NOMO-1 treated with dmso at 0.1 percent for 144 hours (cell line): ENCODE results near the gene ASCC3.
"Not testable (repeated sequence)": the region's sequence is repeated elsewhere in the genome, so short reads cannot be mapped to it uniquely, and the experiment has no call there.

Experiments
- DNase-seq: peaks from one replicate; lab custom pipeline; 2025; ENCODE audit not compliant: unreplicated experiment; lab: John Stamatoyannopoulos, UW

ASCC3 gene

DNA sequence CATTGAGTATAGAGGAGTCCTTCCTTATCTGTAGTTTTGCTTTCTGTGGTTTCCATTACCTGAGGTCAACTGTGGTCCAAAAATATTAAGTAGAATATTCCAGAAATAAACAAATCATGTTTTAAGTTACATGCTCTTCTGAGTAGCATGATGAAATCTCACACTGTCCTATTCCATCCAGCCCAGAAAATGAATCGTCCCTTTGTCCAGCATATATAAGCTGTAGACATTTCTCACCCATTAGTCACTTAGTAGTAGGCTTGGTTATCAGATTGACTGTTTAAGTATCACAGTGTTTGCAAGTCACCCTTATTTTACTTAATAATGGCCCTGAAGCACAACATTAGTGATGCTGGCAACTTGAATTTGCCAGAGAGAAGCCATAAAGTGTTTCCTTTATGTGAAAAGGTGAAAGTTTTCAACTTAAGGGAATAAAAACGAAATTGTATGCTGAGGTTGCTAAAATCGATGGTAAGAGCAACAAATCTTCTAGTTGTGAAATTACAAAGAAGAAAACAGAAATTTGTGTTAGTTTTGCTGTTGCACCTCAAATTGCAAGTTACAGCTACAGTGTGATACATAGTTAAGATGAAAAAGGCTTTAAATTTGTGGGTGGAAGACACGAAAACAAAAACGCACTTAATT is 217.8 kb downstream of the ASCC3 start:
- DNase-seq = no peak

DNA sequence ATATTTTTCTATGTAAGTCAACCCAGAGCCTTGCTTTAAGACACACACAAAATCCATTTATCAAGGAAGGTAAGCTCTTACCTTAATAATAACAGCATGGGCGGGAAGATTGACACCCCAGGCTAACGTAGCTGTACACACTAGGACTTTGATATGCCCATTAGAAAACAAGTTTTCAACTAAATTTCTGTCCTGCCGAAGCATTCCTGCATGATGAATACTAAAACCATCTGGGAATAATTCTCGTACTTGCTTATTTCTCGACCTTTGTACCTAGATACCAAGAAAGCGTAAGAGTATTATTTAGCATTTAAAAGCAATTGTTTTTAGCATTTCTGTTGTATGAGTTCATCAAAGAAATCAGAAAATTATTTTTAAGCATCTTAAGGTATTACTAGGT is 218.9 kb downstream of the ASCC3 start:
- DNase-seq = no peak

DNA sequence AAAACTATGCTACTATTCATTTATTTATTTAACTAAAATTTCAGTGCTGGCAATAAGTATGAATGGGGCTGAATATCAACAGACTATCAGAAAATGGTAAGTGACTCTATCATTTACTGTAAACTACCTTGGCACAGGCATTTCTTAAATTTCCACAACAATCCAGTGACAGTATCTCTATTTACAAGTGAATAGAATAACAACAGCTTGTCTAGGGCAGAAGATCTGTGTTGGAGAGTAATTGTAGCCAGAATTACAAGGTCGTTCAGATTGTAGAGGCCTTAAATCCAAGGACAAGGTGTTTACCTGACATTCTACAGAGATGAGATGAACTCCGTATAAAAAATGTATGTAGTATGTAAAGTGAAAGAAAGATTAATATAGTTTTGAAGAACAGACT is 222.6 kb downstream of the ASCC3 start:
- DNase-seq = no peak

DNA sequence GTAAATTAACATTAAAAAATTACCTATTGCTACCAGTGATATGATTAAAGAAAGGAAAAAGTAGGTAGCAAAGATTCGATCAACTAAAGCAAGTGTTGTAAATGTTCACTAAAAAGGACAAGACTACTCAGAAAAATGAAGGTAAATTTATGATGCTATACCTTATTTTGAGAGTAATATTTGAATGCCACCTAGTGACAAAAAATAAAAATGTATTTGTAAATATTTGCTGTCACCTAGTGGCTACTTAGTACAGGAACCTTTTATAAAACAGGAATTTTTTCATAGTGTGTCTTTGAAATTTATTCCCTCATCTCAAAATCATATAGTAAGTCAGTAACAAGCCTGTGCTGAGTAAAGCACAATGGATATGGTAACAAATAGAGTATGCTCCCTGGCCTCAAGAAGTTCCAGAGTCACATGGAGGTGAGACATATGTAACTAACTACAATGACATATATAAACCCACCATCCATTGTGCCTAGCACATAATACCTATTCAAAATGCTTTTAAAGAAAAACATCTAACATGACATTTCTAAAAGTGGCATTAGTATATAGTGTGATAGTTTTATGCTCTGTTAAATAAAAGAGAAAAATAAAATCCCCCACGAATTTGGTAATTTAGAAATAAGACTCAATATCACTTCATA is 223.3 kb downstream of the ASCC3 start:
- DNase-seq = no peak

DNA sequence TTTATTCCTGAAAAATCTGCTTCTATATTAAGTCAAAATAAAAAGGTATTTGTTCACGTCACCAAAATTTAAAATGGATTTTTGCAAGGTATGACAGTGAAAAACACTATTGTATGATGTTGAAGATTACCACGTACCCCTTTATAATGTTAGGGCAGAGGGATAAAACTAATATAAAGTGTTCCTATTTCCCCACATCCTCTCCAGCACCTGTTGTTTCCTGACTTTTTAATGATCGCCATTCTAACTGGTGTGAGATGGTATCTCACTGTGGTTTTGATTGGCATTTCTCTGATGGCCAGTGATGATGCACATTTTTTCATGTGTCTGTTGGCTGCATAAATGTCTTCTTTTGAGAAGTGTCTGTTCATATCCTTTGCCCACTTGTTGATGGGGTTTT is 240.0 kb downstream of the ASCC3 start:
- DNase-seq = not testable (repeated sequence)

DNA sequence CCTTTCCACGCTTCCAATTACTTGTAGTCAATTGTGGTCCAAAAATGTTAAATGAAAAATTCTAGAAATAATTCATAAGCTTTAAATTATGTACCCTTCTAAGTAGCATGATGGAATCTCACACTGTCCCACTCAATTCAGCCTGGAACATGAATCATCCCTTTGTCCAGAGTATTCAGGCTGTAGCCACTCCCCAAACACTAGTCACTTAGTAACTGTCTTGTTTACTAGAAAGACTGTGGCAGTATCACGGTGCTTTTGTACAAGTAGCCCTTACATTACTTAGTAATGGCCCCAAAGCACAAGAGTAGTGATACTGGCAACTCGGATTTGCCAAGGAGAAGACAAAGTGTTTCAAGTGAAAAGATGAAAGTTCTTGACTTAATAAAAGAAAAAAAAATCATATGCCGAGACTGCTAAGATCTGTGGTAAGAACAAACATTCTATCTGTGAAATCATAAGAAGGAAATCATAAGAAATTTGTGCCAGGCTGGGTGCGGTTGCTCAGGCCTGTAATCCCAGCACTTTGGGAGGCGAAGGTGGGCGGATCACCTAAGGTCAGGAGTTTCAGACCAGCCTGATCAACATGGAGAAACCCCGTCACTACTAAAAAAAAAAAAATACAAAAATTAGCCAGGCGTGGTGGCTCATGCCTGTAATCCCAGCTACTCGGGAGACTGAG is 247.9 kb downstream of the ASCC3 start:
- DNase-seq = no peak

DNA sequence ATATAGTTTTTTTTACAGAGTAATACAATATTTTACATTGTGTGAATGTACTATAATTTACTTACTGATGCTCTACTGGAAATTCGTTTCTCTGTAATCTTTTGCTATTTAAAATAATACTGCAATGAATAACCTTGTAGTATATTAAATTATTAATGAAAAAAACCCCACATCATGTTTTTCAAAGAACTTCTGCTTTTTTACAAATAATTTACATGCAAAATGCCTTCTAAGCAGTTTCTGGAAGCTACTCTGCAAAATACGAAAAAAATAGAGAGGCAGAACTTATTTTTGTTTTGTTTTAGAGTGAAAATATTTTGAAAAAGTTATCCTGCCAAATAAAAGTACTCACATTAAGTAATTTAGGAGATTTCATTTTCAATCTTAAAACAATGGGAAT is 250.6 kb downstream of the ASCC3 start:
- DNase-seq = no peak

DNA sequence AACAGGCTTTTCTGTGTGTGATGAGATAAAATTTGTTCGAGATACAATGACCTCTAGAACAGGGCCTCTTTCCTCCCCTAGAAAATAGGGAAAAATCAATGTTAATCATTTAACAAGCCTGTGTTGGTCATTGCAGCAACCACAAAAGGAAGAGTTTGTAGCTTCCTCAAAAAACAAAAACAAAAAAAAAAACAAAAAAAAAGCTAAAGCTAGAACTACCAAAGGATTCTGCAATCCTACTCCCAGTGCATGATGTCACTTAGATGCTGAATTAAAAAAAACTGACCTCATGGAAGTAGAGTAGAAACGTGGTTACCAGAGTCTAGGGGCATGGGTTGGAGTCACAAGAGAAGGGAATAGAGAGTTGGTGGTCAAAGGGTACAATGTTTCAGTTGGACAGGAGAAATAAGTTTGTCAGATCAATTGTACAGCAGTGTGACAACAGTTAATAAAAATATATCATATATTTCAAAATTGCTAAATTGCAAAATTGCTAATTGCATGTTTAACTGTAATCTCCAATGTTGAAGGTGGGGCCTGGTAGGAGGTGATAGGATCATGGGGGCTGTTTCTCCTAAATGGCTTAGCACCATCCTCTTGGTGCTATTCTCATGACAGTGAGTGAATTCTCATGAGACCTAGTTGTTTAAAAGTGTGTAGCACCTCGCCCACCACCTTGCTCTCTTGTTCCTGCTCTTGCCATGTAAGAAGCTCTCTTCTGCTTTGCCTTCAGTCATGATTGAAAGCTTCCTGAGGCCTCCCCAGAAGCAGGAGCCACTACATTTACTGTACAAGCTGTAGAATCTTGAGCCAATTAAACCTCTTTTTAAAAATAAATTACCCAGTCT is 253.0 kb downstream of the ASCC3 start:
- no peak for DNase-seq

DNA sequence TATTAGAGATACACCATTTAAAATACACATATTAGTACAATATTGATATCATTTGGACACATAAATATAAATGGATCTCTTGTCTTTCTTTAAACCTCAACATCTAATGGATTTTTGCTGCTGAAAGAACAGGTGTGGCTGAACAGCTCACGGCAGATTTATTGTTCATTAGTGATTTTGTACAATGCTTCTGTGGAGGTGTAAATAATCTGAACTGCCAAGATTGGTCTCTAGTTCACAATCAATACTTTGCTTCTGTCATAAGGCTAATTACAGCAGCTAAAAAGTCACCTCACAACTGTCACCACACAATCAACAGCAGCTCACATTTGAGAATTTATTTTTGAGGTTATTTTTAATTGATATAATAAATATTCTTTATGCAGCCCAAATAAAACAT is 254.4 kb downstream of the ASCC3 start:
- DNase-seq = no peak

DNA sequence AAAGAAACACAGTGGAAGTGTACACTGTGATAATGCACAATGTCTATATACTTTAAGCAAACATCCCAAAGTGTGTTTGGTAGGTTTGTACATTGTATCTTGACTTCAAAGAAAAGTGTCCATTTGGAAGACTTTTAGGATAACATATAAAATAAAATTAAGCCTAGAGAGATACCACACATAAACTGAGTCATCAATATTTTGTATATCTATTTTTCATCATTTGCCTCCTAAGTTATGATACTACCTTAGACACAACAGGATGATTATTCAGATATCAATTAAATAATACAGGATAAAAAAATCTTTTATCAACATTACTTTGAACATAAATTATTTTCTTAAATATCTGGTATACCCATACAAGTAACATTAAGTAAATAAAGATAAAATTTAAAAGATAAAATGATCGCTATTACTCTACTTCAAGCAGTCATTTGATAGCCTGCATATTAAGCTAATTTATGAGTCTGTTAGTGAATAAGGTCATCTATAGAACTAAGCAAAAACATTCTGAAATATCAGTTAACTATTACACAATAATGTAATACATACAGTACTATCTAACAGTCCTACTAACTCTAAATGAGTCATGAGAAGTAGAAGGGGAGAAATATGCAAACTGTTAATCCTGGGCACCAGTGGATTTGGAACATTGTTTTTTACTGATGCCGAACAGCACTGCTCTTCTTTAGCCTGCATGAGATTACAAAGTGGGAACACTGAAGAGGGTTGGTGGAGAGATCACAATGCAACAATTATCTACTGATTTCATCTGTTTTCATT is 258.0 kb downstream of the ASCC3 start:
- DNase-seq = no peak

DNA sequence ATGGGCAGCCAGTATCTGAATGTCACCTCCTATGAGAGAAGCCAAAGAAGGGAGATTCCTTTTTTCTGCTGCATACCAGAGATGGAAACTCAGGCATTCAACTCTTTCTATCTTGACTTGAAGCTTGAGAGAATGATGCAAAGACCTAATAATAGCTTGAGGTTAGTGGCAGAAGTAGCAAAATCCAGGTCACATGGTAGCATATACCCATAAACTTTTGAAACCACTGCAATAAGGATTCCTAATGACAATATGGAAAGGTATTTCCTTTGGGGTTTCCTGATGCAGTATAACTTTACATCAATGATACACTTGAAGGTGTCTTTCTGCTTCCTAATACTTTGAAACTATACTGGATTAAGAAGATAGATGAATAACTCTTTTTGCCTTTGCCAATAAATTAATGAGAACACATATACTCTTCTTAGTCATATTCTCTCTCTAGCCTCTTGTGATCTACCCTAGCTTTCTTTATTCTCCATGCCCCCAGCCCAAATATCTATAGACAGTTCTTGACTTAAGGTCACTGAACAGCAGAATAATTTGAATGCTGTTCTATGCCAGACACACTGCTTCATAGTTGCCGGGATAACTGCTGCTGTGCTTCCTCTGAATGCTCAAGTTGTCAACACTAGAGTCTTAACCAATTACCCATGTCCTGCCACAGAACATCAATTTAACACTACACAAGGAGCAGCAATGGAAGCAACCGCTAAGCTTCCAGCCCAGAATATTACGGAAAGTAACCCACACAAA is 260.9 kb downstream of the ASCC3 start:
- DNase-seq = no peak

DNA sequence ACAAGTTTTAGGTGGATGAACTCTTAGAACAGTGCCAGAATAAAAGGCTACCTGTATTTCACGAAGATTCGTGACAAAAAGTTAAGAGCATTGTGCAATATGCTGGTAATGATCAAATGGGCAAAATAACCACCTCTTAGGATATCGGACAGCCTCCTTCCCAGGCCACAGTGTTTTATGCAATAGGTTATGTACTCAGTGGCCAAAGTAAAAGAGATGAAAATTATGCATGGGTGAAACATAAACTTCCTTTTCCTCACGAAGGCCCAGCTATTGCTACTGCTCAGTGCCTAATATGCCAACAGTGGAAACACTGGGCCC is 262.8 kb downstream of the ASCC3 start:
- no peak for DNase-seq

DNA sequence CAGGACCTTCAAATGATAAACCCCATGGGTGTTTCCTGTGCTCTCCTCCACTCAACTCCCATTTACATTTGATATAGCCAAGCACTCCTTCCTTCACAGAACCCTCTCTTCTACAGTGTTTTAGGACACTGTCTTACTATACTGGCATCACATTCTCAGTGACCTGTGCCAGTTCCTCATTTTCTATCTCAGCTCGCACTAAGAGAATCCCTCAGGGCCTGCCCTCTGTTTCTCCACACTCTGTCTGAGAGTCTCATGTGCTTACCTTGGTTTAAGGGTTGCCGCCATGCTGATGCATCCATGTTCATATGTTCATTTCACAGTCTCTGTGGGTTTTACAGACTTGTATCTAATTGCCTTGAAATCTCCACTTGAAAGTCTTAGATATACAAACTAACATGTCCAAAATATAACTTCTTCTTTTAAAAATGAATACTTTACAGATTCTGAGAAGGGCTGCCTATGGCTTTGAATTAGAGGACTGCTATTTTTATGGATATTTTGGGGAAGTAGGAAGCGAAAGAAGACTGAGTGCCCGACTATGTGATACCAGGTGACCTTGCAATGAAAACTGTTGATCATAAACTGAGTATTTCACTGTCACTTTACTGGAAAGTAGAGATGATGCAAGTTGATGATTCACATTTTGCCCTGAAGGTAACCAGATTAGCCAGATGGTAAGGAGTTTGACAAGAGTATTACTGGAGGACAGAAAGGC is 263.3 kb downstream of the ASCC3 start:
- peak; percentile 65 for DNase-seq

DNA sequence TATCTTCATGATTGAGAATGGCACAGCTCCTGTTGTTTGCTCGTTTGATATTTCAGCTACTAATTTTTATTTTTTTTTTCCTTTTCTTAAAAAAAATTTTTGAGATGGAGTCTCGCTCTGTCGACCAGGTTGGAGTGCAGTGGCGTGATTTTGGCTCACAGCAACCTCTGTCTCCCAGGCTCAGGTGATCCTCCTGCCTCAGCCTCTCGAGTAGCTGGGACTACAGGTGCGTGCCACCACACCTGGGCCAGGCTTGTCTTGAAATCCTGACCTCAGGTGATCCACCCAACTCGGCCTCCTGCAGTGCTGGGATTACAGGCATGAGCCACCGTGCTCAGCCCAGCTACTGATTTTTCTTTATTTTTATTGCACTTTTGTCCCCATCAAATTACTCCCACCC is 266.2 kb downstream of the ASCC3 start:
- DNase-seq = no peak

DNA sequence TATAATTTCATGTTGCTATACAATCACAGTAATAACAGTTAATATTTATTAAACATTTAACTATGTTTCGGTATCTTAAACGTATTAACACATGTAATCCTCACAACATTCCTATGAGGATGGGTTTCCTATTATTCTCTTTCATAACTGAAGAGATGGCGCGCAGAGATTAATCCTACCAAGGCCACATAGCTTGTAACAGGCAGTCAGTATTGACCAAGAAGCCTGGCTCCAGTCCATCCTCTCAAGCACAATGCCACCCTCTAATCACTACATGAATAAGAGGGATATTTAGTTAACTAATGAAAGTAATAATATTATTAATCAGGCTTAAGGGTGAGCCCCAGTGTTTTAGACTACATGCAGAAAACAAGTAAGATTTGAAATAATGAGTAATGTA is 266.7 kb downstream of the ASCC3 start:
- DNase-seq = no peak

DNA sequence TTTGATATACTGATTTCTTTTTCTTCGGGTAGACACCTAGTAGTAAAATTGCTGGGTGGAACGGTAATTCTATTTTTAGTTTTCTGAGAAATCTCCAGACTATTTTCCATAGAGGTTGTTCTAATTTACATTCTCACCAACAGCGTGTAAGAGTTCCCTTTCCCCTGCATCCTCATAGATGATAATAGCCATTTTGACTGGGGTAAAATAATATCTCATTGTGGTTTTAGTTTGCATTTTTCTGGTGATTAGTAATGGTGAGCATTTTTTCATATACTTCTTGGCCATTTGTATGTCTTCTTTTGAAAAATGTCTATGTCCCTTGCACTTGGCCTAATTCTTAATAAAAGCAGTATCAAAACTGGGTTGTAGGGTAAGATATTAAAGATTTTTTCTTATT is 267.5 kb downstream of the ASCC3 start:
- no peak for DNase-seq

DNA sequence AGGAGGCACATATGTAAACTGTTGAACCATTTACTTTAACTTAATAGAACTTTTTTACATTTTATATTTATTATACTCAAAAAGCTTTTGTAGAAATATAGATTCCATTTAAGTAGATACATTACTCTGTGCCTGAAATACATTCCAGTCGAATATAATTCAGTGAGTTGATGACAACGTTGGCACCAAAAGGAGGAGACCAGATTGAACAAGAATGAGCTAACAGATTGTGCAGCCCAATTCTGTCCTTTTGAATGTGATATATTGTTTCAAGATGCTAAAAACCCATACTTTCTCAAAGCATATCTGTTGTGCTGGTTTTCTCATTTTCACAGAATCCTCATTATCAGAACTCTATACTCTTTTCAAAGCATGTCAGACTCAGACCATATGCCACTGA is 269.0 kb downstream of the ASCC3 start:
- DNase-seq = no peak

DNA sequence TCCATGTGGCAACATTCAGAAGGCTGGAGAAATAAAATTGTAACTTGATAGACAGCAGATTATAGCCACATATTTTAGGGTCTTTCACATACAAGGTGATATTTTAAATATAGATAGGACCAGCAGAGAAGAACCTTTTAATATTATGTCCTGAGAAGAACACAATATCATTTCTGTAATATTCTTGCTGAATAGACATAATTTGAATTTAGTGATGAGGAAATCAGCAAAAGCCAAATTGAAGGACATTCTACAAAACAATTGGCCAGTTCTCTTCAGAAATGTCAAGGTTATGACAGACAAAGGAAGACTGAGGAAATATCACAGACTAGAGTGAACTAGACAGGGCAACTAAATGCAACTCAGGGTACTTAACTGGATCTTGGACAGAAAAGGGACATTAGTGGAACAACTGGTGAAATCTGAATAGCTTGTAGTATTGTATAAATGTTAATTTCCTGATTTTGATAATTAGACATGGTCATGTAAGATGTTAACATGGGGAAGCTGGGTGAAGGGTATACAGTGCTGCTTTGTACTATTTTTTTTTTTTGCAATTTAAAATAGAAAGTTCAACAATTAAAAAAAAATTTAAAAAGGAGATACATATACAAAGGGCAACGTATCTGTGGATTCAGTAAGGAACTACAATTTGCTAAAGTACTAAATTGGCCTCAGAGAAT is 281.9 kb downstream of the ASCC3 start:
- DNase-seq = no peak

DNA sequence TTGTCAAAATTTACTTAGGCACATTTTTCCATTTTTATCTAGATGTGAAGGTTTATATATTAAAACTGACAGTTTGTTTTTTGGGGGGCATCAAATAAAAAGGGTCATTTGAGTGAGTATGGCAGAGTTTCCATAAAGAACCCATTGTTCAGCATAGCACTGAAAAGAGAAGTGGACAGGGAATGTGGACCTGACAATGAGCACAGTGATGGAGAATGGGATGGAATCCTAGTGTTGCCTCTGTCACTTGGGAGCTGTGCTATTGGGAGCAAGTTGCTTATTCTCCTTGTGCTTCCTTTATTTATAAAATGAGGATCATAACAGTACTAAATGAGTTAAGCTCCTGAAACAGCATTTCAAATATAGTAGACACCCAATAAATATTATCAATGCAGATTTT is 285.7 kb downstream of the ASCC3 start:
- no peak for DNase-seq
